ENCODE measurements around the gene COL26A1.
A peak's percentile ranks its signal among the peaks of the same experiment; 100 is the strongest.
"Not testable (repeated sequence)": the region's sequence is repeated elsewhere in the genome, so short reads cannot be mapped to it uniquely, and the experiment has no call there.

Gene COL26A1

GRCh38 chr7:101402835-101403234, 40.2 kb downstream of the COL26A1 start:
- no peak for DNase-seq

GRCh38 chr7:101405474-101406067, 42.9 kb downstream of the COL26A1 start:
- DNase-seq, result no peak

DNA sequence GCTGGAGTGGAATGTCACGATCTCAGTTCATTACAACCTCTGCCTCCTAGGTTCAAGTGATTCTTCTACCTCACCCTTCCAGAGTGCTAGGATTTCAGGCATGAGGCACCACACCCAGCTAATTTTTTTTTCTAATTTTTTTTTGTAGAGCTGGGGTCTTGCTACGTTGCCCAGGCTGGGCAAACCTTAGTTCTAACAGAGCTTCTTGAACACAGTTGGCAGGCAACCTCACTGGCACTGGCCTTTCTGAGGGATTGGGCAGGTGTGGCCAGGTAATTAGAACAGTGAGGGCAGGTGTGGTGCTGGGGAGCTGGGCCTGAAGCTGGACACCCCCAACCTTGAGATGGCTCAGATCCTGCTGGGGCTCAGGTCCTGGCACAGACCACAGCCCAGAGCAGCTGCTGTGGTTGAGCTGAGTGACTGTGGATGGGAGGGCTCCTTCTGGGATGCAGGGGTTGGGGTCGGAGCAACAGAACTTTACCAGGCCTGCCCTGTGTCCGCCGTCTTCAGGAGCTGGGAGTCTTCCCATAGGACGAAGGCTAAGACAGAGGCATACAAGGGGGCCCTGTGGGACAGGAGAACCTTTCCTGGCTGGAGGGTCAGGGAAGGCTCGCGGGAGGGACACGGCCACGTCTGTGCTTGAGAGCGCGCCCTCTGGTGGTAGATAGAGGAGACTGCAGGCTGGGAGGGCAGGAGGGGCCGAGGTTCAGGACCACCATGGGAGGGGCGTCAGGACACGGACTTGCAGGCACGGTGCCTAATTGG, 48.2 kb downstream of the COL26A1 start:
- DNase-seq, result peak; percentile 5

DNA sequence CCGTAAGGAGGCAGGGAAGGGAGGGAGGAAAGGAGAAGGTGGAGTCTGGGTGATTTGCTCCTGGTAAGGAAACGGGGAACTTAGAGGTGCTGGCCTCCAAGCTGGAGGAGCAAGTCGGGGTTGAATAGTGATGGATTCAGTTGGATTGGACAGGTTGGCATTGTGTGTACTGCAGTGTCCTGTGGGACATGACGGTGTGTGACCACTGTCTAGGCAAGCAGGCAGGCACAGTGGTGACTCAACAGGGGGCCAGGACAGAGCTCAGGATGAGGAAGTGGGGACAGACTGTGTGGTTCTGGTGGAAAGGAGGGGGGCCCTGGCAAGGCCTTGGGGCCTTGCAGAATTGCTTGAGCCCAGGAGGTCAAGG, 48.8 kb downstream of the COL26A1 start:
- no peak for DNase-seq

DNA sequence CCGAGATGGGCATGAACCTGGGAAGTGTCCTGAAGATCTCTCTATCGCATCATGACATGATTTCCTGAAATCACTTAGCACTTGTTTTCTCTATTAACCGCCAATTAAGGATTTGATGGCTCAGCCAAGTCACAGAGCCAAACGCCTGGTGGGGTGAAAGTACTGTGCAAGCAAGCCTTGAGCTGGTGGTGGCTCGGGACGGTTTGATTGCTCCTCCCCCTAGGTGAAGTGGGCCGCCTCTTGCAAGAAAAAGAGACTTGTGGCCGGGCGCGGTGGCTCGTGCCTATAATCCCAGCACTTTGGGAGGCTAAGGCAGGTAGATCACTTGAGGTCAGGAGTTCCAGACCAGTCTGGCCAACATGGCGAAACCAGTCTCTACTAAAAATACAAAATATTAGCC, 50.3 kb downstream of the COL26A1 start:
- DNase-seq, result no peak

- DNase-seq, result no peak
Observed at GRCh38 chr7:101418694-101419093, 56.0 kb downstream of the COL26A1 start.

DNA sequence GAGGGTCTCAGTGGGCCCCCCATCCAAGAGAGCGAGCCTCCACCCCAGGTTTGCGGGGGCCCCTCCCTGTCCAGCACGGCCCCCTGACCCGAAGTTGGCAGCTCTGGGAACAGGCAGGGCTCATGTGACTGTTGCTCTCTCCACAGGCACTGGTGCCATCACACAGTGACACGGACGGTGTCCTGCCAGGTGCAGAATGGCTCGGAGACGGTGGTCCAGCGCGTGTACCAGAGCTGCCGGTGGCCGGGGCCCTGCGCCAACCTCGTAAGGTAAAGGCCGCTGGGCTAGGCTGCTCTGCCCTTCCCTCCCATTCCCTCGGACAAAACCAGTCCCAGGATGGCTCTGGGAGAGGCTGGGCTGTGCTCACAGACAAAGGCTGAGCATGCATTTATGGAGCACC, 57.2 kb downstream of the COL26A1 start:
- DNase-seq, result no peak

- DNase-seq, result no peak
Observed at GRCh38 chr7:101420436-101420835, 57.8 kb downstream of the COL26A1 start.

GRCh38 chr7:101422356-101423195, 59.9 kb downstream of the COL26A1 start:
- no peak for DNase-seq

DNA sequence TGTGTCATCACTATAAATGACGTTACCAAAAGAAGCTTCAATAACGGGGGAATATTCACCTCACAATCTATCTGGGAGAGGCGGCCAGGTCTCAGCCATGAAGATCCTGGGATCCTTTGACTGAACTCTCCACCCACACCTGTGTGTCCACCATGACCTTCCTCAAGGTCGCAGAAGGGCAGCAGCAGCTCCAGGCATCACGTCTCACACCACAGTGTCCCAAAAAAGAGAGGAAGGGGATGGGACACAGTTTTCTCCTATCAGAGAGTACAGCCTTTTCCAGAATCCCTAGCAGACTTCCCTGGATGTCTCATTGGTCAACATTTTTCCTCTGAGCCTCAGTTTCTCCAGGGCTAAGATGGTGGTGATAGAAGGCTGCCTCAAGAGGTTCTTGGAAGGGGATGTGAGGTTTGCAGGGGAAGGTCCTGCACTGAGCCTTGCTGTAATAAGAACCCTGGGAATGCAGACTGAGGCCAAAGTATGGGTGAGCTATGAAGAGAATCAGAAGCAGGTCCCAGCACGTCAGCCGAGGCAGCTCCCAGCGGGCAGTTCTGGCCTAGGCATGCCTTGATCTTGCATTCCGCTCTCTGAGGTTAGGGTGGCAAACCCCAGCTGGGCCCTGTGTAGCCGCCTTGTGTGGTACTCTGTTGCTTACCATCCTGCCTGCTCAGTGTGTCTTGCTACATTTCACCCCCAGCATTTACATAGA, 63.8 kb downstream of the COL26A1 start:
- no peak for DNase-seq

- no peak for DNase-seq
Observed at GRCh38 chr7:101428093-101428866, 65.6 kb downstream of the COL26A1 start.

DNA sequence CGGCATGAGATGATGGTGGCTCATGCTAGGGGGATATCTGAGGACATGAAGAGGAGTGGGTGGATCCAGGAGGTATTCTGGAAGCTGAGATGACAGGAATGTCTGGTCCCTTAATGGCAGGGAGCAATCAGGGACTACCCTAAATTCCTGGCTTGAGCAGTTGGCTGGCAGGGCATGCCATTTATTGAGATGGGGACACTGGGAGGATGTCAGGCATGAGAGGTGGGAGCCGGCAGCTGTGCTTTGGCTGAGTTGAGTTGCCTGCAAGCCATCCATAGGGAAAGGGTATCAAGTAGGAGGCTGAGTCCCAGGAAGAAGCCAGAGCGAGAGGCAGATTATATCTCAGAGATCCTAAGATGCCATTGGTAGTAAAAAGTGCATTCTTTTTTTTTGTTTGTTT, 69.6 kb downstream of the COL26A1 start:
- DNase-seq, result no peak

DNA sequence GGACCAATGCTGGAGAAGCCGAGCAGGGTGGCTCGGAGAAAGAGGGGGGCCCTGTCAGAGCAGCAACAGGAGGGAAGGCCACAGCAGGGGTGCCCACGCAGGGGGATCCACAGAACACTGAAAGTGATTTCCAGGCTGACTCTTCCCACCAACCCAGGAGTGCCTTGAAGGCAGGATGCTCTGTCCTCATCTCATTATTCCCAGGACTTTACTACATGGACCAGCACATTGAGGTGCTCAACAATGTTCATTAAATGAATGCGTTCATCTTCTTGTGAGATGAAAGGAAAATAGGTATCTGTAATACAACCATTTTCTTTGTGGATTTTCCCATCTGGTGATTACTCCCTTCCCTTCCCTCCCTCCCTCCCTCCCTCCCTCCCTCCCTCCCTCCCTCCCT, 71.0 kb downstream of the COL26A1 start:
- no peak for DNase-seq

GRCh38 chr7:101434155-101434554, 71.5 kb downstream of the COL26A1 start:
- DNase-seq, result not testable (repeated sequence)

DNA sequence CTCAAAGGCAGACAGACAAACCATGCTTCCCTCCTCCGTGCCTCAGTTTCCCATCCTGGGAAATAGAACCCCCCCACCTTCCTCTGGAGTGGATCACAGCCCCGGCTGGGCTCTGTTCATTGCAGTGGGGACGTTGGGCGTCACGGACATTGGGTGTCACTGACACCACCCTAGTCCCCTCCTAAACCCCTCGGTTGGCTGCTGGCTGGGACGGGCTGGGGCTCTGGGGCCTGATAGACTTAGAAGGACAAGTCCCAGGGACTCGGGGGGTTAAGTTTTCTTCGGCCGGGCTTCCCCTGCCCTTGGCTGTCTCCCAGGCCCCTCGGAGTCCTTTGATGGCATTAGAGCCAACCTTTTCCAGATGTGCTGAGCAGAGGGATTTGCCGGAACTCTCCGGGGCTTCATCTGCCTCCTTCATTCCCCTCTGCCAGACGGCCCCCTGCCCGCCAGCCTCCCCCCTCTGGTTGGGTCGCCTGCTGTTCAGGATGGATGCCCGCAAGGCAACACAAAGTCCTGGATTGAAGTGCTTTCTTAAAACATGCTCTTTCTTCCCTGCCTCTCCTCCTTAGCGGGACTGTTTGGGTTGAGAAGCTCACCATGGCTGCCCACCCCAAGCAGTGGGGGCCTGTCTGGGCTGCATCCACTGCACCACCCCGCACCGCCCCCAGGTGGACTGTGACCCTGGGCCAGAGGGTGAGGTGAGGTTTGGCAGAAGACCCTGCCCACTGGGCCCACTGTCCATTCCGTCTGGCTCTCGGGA, 73.0 kb downstream of the COL26A1 start:
- DNase-seq, result no peak

DNA sequence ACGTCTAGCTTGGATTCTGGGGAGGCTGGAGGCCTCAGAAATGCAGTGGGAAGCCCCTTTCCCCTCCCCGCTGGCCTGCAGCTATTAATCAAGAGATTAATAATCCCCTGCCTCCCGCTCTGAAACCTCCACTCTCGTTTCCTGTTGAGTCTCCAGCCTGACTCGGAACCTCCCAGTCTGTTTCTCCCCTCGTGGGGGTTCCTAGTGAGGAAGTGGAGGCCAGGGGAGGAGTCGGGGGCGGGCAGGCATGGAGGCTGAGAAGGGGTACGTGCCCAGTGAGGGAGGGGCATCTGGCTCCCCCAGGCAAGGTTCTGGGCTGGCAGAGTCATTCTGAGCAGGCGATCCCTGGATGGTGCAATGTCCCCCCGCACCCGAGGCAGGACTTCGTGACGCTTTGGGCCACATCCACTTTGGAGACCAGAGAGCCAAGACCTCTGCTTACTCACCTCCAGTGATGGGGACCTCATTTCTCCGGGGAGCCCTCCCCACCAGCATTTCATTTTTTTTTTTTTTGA, 73.6 kb downstream of the COL26A1 start:
- no peak for DNase-seq

- DNase-seq, result no peak
Observed at GRCh38 chr7:101436857-101437576, 74.3 kb downstream of the COL26A1 start.

DNA sequence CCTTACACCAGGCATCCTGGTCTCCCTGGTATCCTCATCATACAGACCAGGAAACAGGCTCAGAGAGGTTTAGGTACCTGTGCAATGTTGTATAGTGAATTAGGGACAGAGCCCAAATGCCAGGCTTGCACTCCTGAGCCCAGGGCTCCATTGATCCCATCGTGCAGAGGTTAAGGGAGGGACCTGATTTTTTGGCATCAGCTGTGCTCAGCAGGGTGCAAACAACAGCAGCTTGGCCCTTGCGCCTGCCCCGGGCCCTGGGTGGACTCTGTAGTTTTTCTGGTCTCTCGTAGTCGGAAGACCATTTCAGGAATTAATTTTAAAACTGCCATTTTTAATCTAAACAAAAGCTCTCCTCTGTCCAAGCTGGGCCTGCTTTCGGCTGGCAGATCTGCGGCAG, 79.2 kb downstream of the COL26A1 start:
- DNase-seq, result no peak

DNA sequence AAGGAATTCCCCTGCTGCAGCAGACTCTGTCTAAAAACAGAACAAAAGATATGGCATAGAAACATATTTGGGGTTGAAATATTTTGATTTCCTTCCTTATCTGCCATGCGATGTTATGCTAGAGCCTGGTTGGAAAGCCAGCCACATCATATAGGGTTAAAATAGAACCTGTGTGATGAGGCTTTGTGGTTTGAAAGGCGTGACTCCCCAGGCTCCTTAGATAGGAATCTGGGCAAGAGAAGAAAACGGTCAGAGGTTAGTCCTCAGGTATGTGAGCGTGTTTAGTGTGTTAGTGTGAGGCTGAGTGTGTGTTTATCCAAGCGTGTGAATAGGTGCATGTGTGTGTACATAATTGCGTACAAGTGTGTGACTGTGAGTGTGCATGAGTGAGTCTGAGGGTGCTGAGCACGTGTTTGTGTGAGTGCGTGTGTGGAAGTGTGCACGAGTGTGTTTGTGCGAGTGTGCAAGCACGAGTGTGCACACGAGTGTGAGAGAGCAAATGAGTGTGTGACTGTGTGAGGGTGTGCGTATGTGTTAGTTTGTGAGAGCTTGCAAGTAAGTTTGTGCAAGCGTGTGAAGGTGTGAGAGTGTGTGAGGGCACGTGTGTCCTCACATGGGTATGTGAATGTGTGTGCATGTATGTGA, 79.9 kb downstream of the COL26A1 start:
- DNase-seq, result no peak

DNA sequence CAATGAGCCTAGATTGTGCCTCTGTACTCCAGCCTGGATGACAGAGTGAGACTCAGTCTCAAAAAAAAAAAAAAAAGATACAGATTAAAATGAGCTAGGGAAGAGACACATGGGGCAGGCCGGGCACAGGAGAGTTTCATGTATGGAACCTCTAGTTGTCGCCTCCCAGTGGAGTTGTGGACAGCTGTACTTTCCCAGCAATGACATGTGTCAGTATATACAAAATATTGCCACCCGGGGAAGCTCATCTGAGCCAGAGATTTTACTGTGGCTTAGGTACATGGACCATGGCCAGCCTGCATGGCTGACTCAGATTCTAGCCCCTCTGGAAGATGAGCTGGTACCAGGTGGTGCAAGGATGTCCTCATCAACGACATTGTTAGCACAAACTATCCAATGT, 87.4 kb downstream of the COL26A1 start:
- DNase-seq, result no peak

Data from activated effector memory CD4-positive, alpha-beta T cell treated with Interleukin-2 at 50 U/mL for 16 hours (primary cell).